ENCODE results near the gene HS3ST5.

The HS3ST5 gene

GRCh38 chr6:114181664-114182063 is 161.2 kb downstream of the HS3ST5 start:
- TF ChIP-seq LEF1 (IDR thresholded peaks at IDR 0.05; ENCODE audit: borderline replicate concordance), result no peak
- no peak for TF ChIP-seq ARNT (IDR thresholded peaks at IDR 0.05)
- TF ChIP-seq ZNF384 (IDR thresholded peaks at IDR 0.05), result no peak
- no peak for TF ChIP-seq SUZ12 (IDR thresholded peaks at IDR 0.05)
- no peak for TF ChIP-seq FOXM1 (IDR thresholded peaks at IDR 0.05; ENCODE audit: borderline replicate concordance)
- no peak for TF ChIP-seq FOXA1 (IDR thresholded peaks at IDR 0.05)
- no peak for TF ChIP-seq ELF4 (IDR thresholded peaks at IDR 0.05)
- no peak for TF ChIP-seq HDGF (IDR thresholded peaks at IDR 0.05; ENCODE audit: borderline replicate concordance)
- no peak for TF ChIP-seq SP1 (IDR thresholded peaks at IDR 0.05)
- ChIA-PET POLR2A (no interaction called here), CTCF (no interaction called here)
- no peak for DNase-seq (ENCODE audit: extremely low spot score)

- no peak for DNase-seq (ENCODE audit: extremely low spot score)
- ChIA-PET CTCF (no interaction called here), POLR2A (no interaction called here)
- TF ChIP-seq ARNT (IDR thresholded peaks at IDR 0.05), result no peak
- TF ChIP-seq TARDBP (IDR thresholded peaks at IDR 0.05), result no peak
- TF ChIP-seq L3MBTL2 (conservative IDR thresholded peaks at IDR 0.05), result no peak
- no peak for TF ChIP-seq CTBP1 (IDR thresholded peaks at IDR 0.05; ENCODE audit: borderline replicate concordance)
- no peak for TF ChIP-seq FOXK2 (IDR thresholded peaks at IDR 0.05)
- no peak for TF ChIP-seq ELF4 (IDR thresholded peaks at IDR 0.05)
- TF ChIP-seq FOXM1 (IDR thresholded peaks at IDR 0.05; ENCODE audit: borderline replicate concordance), result no peak
- no peak for TF ChIP-seq SUZ12 (IDR thresholded peaks at IDR 0.05)
- TF ChIP-seq LEF1 (IDR thresholded peaks at IDR 0.05; ENCODE audit: borderline replicate concordance), result no peak
- TF ChIP-seq HDGF (IDR thresholded peaks at IDR 0.05; ENCODE audit: borderline replicate concordance), result no peak
- TF ChIP-seq SP1 (IDR thresholded peaks at IDR 0.05), result no peak
- TF ChIP-seq FOXA1 (IDR thresholded peaks at IDR 0.05), result no peak
- no peak for TF ChIP-seq PKNOX1 (IDR thresholded peaks at IDR 0.05)
- no peak for TF ChIP-seq BHLHE40 (IDR thresholded peaks at IDR 0.05; ENCODE audit: borderline replicate concordance)
- TF ChIP-seq NFRKB (IDR thresholded peaks at IDR 0.05), result no peak
These were observed 163.4 kb downstream of the HS3ST5 start for GRCh38 chr6:114179411-114179810.

DNA sequence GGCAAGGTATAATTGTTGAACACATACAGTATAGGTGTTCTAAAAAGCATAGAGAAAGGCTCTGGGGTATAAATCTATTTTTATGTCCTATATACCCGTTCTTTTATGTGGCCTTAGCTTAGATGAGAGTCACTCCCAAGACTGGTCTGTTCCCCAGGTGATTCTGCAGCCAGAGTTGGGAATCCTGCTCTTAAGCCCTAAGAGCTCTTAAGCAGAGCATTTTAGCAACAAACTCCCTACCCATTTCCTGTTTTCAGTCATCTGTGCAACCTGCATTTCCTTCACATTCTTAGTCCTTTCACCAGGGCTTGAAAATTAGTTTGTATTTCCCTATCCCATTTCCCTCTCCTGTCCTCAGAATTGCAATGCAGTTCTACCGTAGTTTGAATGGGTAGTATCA is 166.1 kb downstream of the HS3ST5 start:
- TF ChIP-seq ZNF384 (IDR thresholded peaks at IDR 0.05), result no peak
- no peak for TF ChIP-seq BHLHE40 (IDR thresholded peaks at IDR 0.05; ENCODE audit: borderline replicate concordance)
- TF ChIP-seq SUZ12 (IDR thresholded peaks at IDR 0.05), result no peak
- TF ChIP-seq L3MBTL2 (conservative IDR thresholded peaks at IDR 0.05), result no peak
- TF ChIP-seq PKNOX1 (IDR thresholded peaks at IDR 0.05), result no peak
- TF ChIP-seq SP1 (IDR thresholded peaks at IDR 0.05), result no peak
- TF ChIP-seq TARDBP (IDR thresholded peaks at IDR 0.05), result no peak
- TF ChIP-seq CTBP1 (IDR thresholded peaks at IDR 0.05; ENCODE audit: borderline replicate concordance), result no peak
- no peak for TF ChIP-seq ELF4 (IDR thresholded peaks at IDR 0.05)
- no peak for TF ChIP-seq FOXM1 (IDR thresholded peaks at IDR 0.05; ENCODE audit: borderline replicate concordance)
- no peak for TF ChIP-seq FOXK2 (IDR thresholded peaks at IDR 0.05)
- DNase-seq (ENCODE audit: extremely low spot score), result no peak
- CTCF ChIA-PET, result no interaction called here
- POLR2A ChIA-PET, result no interaction called here

GRCh38 chr6:114172576-114173260 is 170.1 kb downstream of the HS3ST5 start:
- no peak for DNase-seq (ENCODE audit: extremely low spot score)
- POLR2A ChIA-PET, result no interaction called here

DNA sequence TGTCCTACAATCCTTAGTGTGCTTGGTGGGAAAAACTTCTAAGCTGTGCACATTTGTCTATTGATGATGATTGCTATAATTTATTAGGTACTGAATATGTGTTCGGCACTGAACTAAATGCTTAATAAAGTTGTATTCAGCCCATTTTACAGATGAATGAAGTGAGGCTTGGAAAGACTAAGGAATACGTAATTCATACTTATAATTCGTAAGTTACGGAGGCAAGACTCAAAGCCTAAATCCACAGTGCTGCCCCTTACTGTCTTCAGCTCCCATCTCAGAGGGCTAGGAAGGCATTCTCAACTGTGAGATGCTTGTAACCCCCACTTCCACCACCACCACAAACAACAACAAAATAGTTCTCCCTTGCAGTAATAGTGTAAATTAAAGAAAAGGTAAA is 171.3 kb downstream of the HS3ST5 start:
- CTCF ChIA-PET, result interaction anchor here (1.4 kb wide), 1 partner anchor 63 kb away, joined by 4 read pairs; no protein-coding TSS in a partner anchor
- DNase-seq (ENCODE audit: extremely low spot score), result no peak
- POLR2A ChIA-PET, result no interaction called here
- TF ChIP-seq SUZ12 (IDR thresholded peaks at IDR 0.05) (no peak), ARNT (IDR thresholded peaks at IDR 0.05) (no peak), ZNF384 (IDR thresholded peaks at IDR 0.05) (no peak), L3MBTL2 (conservative IDR thresholded peaks at IDR 0.05) (no peak), NFRKB (IDR thresholded peaks at IDR 0.05) (no peak), BHLHE40 (IDR thresholded peaks at IDR 0.05; ENCODE audit: borderline replicate concordance) (no peak), LEF1 (IDR thresholded peaks at IDR 0.05; ENCODE audit: borderline replicate concordance) (no peak), FOXM1 (IDR thresholded peaks at IDR 0.05; ENCODE audit: borderline replicate concordance) (no peak), FOXA1 (IDR thresholded peaks at IDR 0.05) (no peak), CTBP1 (IDR thresholded peaks at IDR 0.05; ENCODE audit: borderline replicate concordance) (no peak), ELF4 (IDR thresholded peaks at IDR 0.05) (no peak), PKNOX1 (IDR thresholded peaks at IDR 0.05) (no peak), FOXK2 (IDR thresholded peaks at IDR 0.05) (no peak)

More at GRCh38 chr6:114172576-114173260, 170.1 kb downstream of the HS3ST5 start:
- CTCF ChIA-PET, result interaction anchor here (1.4 kb wide), 1 partner anchor 64 kb away, joined by 4 read pairs; no protein-coding TSS in a partner anchor
- TF ChIP-seq NFRKB (IDR thresholded peaks at IDR 0.05) (no peak), ZNF384 (IDR thresholded peaks at IDR 0.05) (no peak), FOXM1 (IDR thresholded peaks at IDR 0.05; ENCODE audit: borderline replicate concordance) (no peak), TARDBP (IDR thresholded peaks at IDR 0.05) (no peak), HDGF (IDR thresholded peaks at IDR 0.05; ENCODE audit: borderline replicate concordance) (no peak), ARNT (IDR thresholded peaks at IDR 0.05) (no peak), BHLHE40 (IDR thresholded peaks at IDR 0.05; ENCODE audit: borderline replicate concordance) (no peak), FOXA1 (IDR thresholded peaks at IDR 0.05) (no peak), LEF1 (IDR thresholded peaks at IDR 0.05; ENCODE audit: borderline replicate concordance) (no peak), CTBP1 (IDR thresholded peaks at IDR 0.05; ENCODE audit: borderline replicate concordance) (no peak), FOXK2 (IDR thresholded peaks at IDR 0.05) (no peak), SUZ12 (IDR thresholded peaks at IDR 0.05) (no peak), SP1 (IDR thresholded peaks at IDR 0.05) (no peak), PKNOX1 (IDR thresholded peaks at IDR 0.05) (no peak), L3MBTL2 (conservative IDR thresholded peaks at IDR 0.05) (no peak), ELF4 (IDR thresholded peaks at IDR 0.05) (no peak)
